ENCODE data around the gene DGKI. TPM values are rescaled to one million over a fixed set of nuclear protein-coding genes. Genes with fewer than 3 reads are reported as not detected.

Gene DGKI
- total RNA-seq, 1 donor from 2014 or later, result 1.3 TPM

- no peak for DNase-seq
- H3K27ac ChIP-seq (replicated peaks), result peak overlapping the region; percentile 64
- intact Hi-C loops (cut with micrococcal nuclease), result no loop called here
Observed at GRCh38 chr7:137446025-137446424, 400.7 kb downstream of the DGKI start.

DNA sequence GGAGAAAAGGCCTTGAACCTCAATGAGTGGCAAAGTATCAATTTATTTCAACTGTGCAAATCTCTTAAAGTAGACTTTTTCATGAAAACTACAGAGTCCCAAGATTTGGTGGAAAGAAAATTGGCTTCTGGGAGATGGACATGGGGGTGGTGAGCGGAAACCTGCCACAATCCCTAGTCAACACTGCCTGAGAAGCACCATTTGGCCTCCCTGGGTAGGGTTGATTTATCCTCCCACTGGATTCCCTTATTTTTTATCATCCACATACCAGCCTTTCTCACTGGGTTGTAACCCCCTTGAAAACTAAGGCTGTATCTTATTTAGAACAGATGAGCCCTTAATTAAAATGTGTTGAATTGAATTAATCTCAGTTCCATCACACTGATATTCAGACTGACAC is 401.5 kb downstream of the DGKI start:
- Histone ChIP-seq H3K9me3 (replicated peaks) (no peaks in the 10 kb centered on the region), H3K4me3 (no peak overlapping the region), H3K4me1 (no peaks in the 10 kb centered on the region), H3K27ac (replicated peaks) (peak overlapping the region; percentile 64), H3K27me3 (ENCODE audit: low read depth) (peaks cover 4% of the 10 kb centered on the region), H3K36me3 (no peaks in the 10 kb centered on the region)
- TF ChIP-seq CTCF (IDR thresholded peaks at IDR 0.05; ENCODE audit: borderline replicate concordance), result no peak
- no peak for DNase-seq
- intact Hi-C loops (cut with micrococcal nuclease), result no loop called here

More at GRCh38 chr7:137446025-137446424, 400.7 kb downstream of the DGKI start:
- Histone ChIP-seq H3K4me3 (no peak overlapping the region), H3K36me3 (no peaks in the 10 kb centered on the region), H3K27me3 (ENCODE audit: low read depth) (peaks cover 4% of the 10 kb centered on the region), H3K4me1 (no peaks in the 10 kb centered on the region), H3K9me3 (replicated peaks) (no peaks in the 10 kb centered on the region)
- TF ChIP-seq CTCF (IDR thresholded peaks at IDR 0.05; ENCODE audit: borderline replicate concordance), result no peak

DNA sequence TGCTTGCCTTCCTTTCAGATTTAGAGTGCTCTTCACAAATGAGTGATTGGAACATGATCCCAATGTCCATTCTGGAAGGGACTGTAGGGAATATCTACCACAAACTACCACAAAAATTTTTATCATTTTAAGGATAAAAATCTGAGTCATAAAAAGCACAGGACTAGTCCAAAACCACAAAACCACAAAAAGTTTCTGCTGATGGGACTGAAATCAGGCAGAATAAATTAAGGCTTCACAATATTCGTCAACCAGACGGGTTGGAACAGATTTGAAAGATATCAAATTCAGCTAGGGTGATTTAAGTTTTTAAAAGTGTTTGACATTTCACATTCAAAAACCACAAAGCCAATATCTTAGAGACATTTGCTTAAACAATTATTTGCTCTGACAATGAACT is 403.2 kb downstream of the DGKI start:
- TF ChIP-seq CTCF (IDR thresholded peaks at IDR 0.05; ENCODE audit: borderline replicate concordance), result no peak
- H3K9me3 ChIP-seq (replicated peaks), result no peaks in the 10 kb centered on the region
- peaks cover 4% of the 10 kb centered on the region for H3K27me3 ChIP-seq (ENCODE audit: low read depth)
- H3K4me3 ChIP-seq, result no peak overlapping the region
- no peak for DNase-seq
- intact Hi-C loops (cut with micrococcal nuclease), result no loop called here
- H3K27ac ChIP-seq (replicated peaks), result peak overlapping the region; percentile 2
- no peaks in the 10 kb centered on the region for H3K36me3 ChIP-seq
- no peaks in the 10 kb centered on the region for H3K4me1 ChIP-seq

DNA sequence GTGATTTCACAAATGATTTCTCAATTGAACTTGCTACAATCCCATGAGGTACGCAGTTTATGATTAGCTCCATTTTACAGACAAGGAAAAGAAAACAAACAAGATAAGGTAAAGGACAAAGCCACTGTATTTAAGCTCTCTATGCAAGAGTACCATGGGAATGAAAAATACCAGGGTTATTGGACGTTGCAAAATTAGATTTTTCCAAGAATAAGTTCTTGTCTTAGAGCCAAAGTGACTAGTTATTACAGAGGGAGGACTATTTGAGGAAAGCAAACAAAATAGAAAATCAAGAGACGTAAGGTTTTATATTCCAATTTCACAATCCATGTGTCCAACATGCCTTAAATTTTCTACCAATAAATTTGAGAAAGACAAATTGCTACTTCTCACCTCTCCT is 405.3 kb downstream of the DGKI start:
- intact Hi-C loops (cut with micrococcal nuclease), result no loop called here
- TF ChIP-seq CTCF (IDR thresholded peaks at IDR 0.05; ENCODE audit: borderline replicate concordance), result no peak

DNA sequence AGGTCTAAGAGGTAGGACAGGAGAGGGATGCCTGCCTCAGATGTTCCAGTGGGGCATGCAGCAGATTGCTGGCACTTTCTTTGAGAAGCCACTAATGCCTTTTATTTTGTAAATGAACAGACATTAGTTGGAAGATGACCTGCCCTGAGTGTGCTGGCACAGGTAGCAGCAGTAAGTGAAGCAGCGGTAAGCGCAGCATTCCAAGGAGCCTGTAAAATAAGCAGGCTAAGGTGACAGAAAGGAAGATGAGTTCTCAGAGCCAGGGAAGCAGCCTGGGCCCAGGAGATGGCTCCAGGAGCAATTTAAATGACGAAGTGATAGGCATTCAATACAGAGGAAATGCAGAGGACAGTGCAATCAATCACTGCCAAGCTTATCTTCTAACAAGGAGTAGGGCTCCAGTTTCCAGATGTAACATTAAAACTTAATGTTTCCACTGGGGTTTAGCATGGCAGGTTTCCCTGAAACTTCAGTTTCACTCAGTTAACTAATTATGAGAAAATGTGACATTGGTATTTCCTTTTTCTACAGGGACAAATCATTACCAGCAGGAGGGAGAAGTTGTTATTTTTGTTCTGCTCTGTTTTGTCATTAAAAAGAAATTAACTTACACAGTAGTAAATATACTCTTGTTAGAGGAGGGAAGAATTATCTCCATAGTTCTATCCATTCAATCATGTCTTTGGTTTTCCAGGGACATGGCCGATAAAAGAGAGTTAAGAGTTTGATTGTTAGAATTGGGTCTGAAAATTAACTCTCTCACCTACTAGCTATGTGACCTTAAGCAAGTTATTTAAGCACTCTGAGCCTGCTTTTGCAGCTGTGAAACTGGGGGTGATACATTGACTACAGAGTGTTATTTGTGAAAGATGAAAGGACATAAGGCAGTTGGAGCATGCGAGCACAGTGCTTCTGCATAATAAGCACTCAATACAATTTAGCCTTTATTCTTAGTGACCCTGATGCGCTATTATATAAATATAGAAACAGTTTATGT is 406.6 kb downstream of the DGKI start:
- no peak for TF ChIP-seq CTCF (IDR thresholded peaks at IDR 0.05; ENCODE audit: borderline replicate concordance)
- intact Hi-C loops (cut with micrococcal nuclease), result no loop called here
- Histone ChIP-seq H3K27ac (replicated peaks) (peak overlapping the region; percentile 69), H3K4me3 (no peak overlapping the region), H3K36me3 (no peaks in the 10 kb centered on the region), H3K9me3 (replicated peaks) (no peaks in the 10 kb centered on the region), H3K27me3 (ENCODE audit: low read depth) (no peaks in the 10 kb centered on the region), H3K4me1 (no peaks in the 10 kb centered on the region)
- no peak for DNase-seq

More for the DNA sequence above, 405.3 kb downstream of the DGKI start:
- H3K27me3 ChIP-seq (ENCODE audit: low read depth), result peaks cover 4% of the 10 kb centered on the region
- no peaks in the 10 kb centered on the region for H3K4me1 ChIP-seq
- no peaks in the 10 kb centered on the region for H3K36me3 ChIP-seq
- no peak overlapping the region for H3K4me3 ChIP-seq
- no peak for DNase-seq
- no peaks in the 10 kb centered on the region for H3K9me3 ChIP-seq (replicated peaks)
- H3K27ac ChIP-seq (replicated peaks), result peak overlapping the region; percentile 69

Measured in left ventricle myocardium inferior (tissue), 1 donor.